GM23338 (cell line): ENCODE measurements around the gene TPP2. TPM values are rescaled to one million over a fixed set of nuclear protein-coding genes. Genes with fewer than 3 reads are reported as not detected.
A peak's percentile ranks its signal among the peaks of the same experiment; 100 is the strongest.

Source experiments
- ATAC-seq: fragments of 200-7000 bp; cut with Tn5 transposase; 3 replicates; pipeline ENCODE4 v1.9.1; 2020
- DNase-seq: peaks from one replicate; pipeline ENCODE4 v3.0.0-alpha.2; 2015; ENCODE audit warnings: low spot score
- H2AFZ ChIP-seq: fragments of 200-600 bp; sonication (generic); 2 replicates; pipeline ENCODE4 v1.8.0; 2016; ENCODE audit warnings: antibody characterized with exemption, mild to moderate bottlenecking, moderate library complexity
- H3F3A ChIP-seq: fragments of 200-600 bp; sonication (generic); replicated peaks from 2 replicates; pipeline ENCODE4 v1.8.0; 2017; ENCODE audit warnings: antibody characterized with exemption, mixed run types, low read depth
- H3K27ac ChIP-seq: fragments of 200-600 bp; sonication (generic); 2 replicates; pipeline ENCODE4 v1.6.1; 2016; ENCODE audit warnings: low read depth
- H3K27me3 ChIP-seq: fragments of 200-600 bp; sonication (generic); 2 replicates; pipeline ENCODE4 v1.8.0; 2016; ENCODE audit warnings: mild to moderate bottlenecking, mixed run types, moderate library complexity; ENCODE audit not compliant: insufficient read depth
- H3K36me3 ChIP-seq: fragments of 200-600 bp; sonication (generic); 2 replicates; pipeline ENCODE4 v1.8.0; 2016; ENCODE audit warnings: mild to moderate bottlenecking; ENCODE audit not compliant: insufficient read depth
- H3K4me1 ChIP-seq: fragments of 200-600 bp; sonication (generic); 2 replicates; pipeline ENCODE4 v1.8.0; 2016; ENCODE audit warnings: mild to moderate bottlenecking, moderate library complexity; ENCODE audit not compliant: insufficient read depth
- H3K4me2 ChIP-seq: fragments of 200-600 bp; sonication (generic); 2 replicates; pipeline ENCODE4 v1.7.1; 2017; ENCODE audit warnings: mixed run types
- H3K4me3 ChIP-seq: fragments of 200-600 bp; sonication (generic); 2 replicates; pipeline ENCODE4 v1.6.1; 2016; ENCODE audit warnings: mixed run types
- H3K79me2 ChIP-seq: fragments of 200-600 bp; sonication (generic); replicated peaks from 2 replicates; pipeline ENCODE4 v1.8.0; 2017; ENCODE audit warnings: mild to moderate bottlenecking; ENCODE audit not compliant: insufficient read depth
- H3K9me2 ChIP-seq: fragments of 200-600 bp; sonication (generic); 2 replicates; pipeline ENCODE4 v1.8.0; 2017; ENCODE audit not compliant: insufficient read depth
- H4K20me1 ChIP-seq: fragments of 200-600 bp; sonication (generic); replicated peaks from 2 replicates; pipeline ENCODE4 v1.8.0; 2017; ENCODE audit warnings: mild to moderate bottlenecking; ENCODE audit not compliant: insufficient read depth
- H3K27ac Mint-ChIP-seq: 2 replicates; pipeline ENCODE4 v1.8.0; 2020; ENCODE audit warnings: inconsistent platforms, mild to moderate bottlenecking, moderate library complexity, mixed read lengths
- H3K27me3 Mint-ChIP-seq: 3 replicates; pipeline ENCODE4 v1.8.0; 2022; ENCODE audit warnings: low read depth, mild to moderate bottlenecking, moderate library complexity, mixed read lengths, inconsistent platforms; ENCODE audit not compliant: insufficient read depth, poor library complexity
- H3K36me3 Mint-ChIP-seq: 3 replicates; pipeline ENCODE4 v1.8.0; 2021; ENCODE audit warnings: low read depth, mild to moderate bottlenecking, inconsistent platforms, moderate library complexity, mixed read lengths
- H3K4me1 Mint-ChIP-seq: 3 replicates; pipeline ENCODE4 v1.8.0; 2020; ENCODE audit warnings: mild to moderate bottlenecking, inconsistent platforms, mixed read lengths
- H3K4me3 Mint-ChIP-seq: 3 replicates; pipeline ENCODE4 v1.8.0; 2021; ENCODE audit warnings: moderate library complexity, mild to moderate bottlenecking, inconsistent platforms, mixed read lengths
- H3K9me3 Mint-ChIP-seq: 3 replicates; pipeline ENCODE4 v1.8.0; 2020; ENCODE audit warnings: moderate library complexity, mild to moderate bottlenecking, inconsistent platforms, mixed read lengths
- CREB1 ChIP-seq: fragments of 250-450 bp; sonication (Bioruptor Pico); IDR thresholded peaks from 2 replicates; pipeline ENCODE4 v1.5.0; 2020; ENCODE audit warnings: low read depth, mild to moderate bottlenecking, moderate library complexity
- CTCF ChIP-seq, 2 experiments: fragments of 200-600 bp in 1 of 2; sonication (generic) in 1 of 2; conservative IDR thresholded peaks; 2 replicates each; pipeline versions ENCODE4 v1.5.1 to v1.6.1; 2016 to 2017; ENCODE audit warnings: antibody characterized with exemption in 2 of 2, low read depth in 2 of 2, mild to moderate bottlenecking in 2 of 2, moderate library complexity in 1 of 2
- ETS1 ChIP-seq: IDR thresholded peaks from 2 replicates; pipeline ENCODE4 v1.6.1; 2016; ENCODE audit warnings: antibody characterized with exemption
- EZH2 ChIP-seq: fragments of 200-600 bp; sonication (generic); IDR thresholded peaks from one replicate; pipeline ENCODE4 v1.8.0; 2017; ENCODE audit warnings: antibody characterized with exemption, mild to moderate bottlenecking, low read depth; ENCODE audit not compliant: unreplicated experiment
- EZH2phosphoT487 ChIP-seq: fragments of 200-600 bp; sonication (generic); IDR thresholded peaks from one replicate; pipeline ENCODE4 v1.8.1; 2018; ENCODE audit warnings: antibody characterized with exemption; ENCODE audit not compliant: unreplicated experiment
- NANOG ChIP-seq: IDR thresholded peaks from 2 replicates; pipeline ENCODE4 v1.6.1; 2016; ENCODE audit warnings: antibody characterized with exemption, borderline replicate concordance
- POLR2AphosphoS5 ChIP-seq: IDR thresholded peaks from 2 replicates; pipeline ENCODE4 v1.6.1; 2016; ENCODE audit warnings: antibody characterized with exemption, low read depth
- STAT1 ChIP-seq: IDR thresholded peaks from one replicate; pipeline ENCODE4 v1.6.1; 2016; ENCODE audit warnings: antibody characterized with exemption; ENCODE audit not compliant: unreplicated experiment
- ZNF331 ChIP-seq: fragments of 250-450 bp; sonication (Bioruptor Pico); IDR thresholded peaks from 2 replicates; pipeline ENCODE4 v1.5.0; 2020; ENCODE audit warnings: low read depth, mild to moderate bottlenecking, moderate library complexity
- ZNF462 ChIP-seq: fragments of 250-450 bp; sonication (Bioruptor Pico); IDR thresholded peaks from 2 replicates; pipeline ENCODE4 v1.5.0; 2020; ENCODE audit warnings: mild to moderate bottlenecking, moderate library complexity
- polyA plus RNA-seq: library from polyadenylated mRNA; unstranded; fragments of >200 nt; fragmentation: Nextera tagmentation; extraction: Ambion mirVana; gene quantifications from 2 replicates; pipeline ENCODE4 v1.2.1, GENCODE V29; 2016
- total RNA-seq: library from RNA; depleted of rRNA; stranded (reverse); fragments of >200 nt; shearing (Covaris generic); gene quantifications from 2 replicates; pipeline ENCODE4 v1.2.3, GENCODE V29; 2014

The TPP2 gene
- total and polyA plus RNA-seq, 2 experiments from 2014 or later = 56.6 to 111 TPM

- no peak overlapping the region for H2AFZ ChIP-seq
- Mint-ChIP-seq H3K27ac (no peak overlapping the region), H3K4me3 (no peak overlapping the region), H3K36me3 (no peaks in the 10 kb centered on the region), H3K27me3 (peaks cover 4% of the 10 kb centered on the region), H3K9me3 (no peaks in the 10 kb centered on the region), H3K4me1 (0 out of 3 replicates have a peak, but pooled peaks cover 2% of the 10 kb centered on the region)
- no peaks in the 10 kb centered on the region for H3K36me3 ChIP-seq
- H3K9me2 ChIP-seq = no peaks in the 10 kb centered on the region
- no peaks in the 10 kb centered on the region for H3K27me3 ChIP-seq
- DNase-seq = no peak
- no peaks in the 10 kb centered on the region for H3K79me2 ChIP-seq
- H4K20me1 ChIP-seq = no peaks in the 10 kb centered on the region
- no peak overlapping the region for H3K27ac ChIP-seq
- no peak overlapping the region for H3K4me3 ChIP-seq
- no peak for TF ChIP-seq STAT1
- no peak for TF ChIP-seq NANOG
- TF ChIP-seq POLR2AphosphoS5 = no peak
- TF ChIP-seq CTCF (conservative IDR thresholded peaks at IDR 0.05; ENCODE audit: low read depth in 2 of 2) = no peak
- no peak for TF ChIP-seq CREB1 (CRISPR knock-in tag)
- no peak for TF ChIP-seq EZH2
- ATAC-seq = no peak
- H3K4me1 ChIP-seq = no peaks in the 10 kb centered on the region
- no peaks in the 10 kb centered on the region for H3F3A ChIP-seq
- no peak overlapping the region for H3K4me2 ChIP-seq
Observed at GRCh38 chr13:102582256-102582655, 14.5 kb upstream of the TPP2 start.

- Mint-ChIP-seq H3K27me3 (peaks cover 2% of the 10 kb centered on the region), H3K36me3 (no peaks in the 10 kb centered on the region), H3K4me3 (no peak overlapping the region), H3K4me1 (peaks cover 6% of the 10 kb centered on the region; the same call in 1 of the 3 replicates), H3K9me3 (no peaks in the 10 kb centered on the region), H3K27ac (no peak overlapping the region)
- Histone ChIP-seq H3K4me1 (no peaks in the 10 kb centered on the region), H3K4me2 (no peak overlapping the region), H3K4me3 (no peak overlapping the region), H3F3A (no peaks in the 10 kb centered on the region), H3K9me2 (no peaks in the 10 kb centered on the region), H4K20me1 (no peaks in the 10 kb centered on the region), H3K27ac (no peak overlapping the region), H2AFZ (peak overlapping the region; percentile 28; the same call in 1 of the 2 replicates), H3K27me3 (no peaks in the 10 kb centered on the region), H3K36me3 (no peaks in the 10 kb centered on the region), H3K79me2 (no peaks in the 10 kb centered on the region)
- DNase-seq (no peak), ATAC-seq (no peak)
- no peak for TF ChIP-seq EZH2
- no peak for TF ChIP-seq ZNF462 (CRISPR knock-in tag)
- TF ChIP-seq ETS1 = no peak
- TF ChIP-seq CREB1 (CRISPR knock-in tag) = no peak
- TF ChIP-seq NANOG = no peak
- TF ChIP-seq CTCF (conservative IDR thresholded peaks at IDR 0.05; ENCODE audit: low read depth in 2 of 2) = no peak
- TF ChIP-seq EZH2phosphoT487 = no peak
- no peak for TF ChIP-seq ZNF331 (CRISPR knock-in tag)
Observed at GRCh38 chr13:102584434-102584833, 12.4 kb upstream of the TPP2 start.
